ENCODE measurements around the gene HSF2.

GRCh38 chr6:122372647-122373046 lies 26.8 kb upstream of the HSF2 start:
- TF ChIP-seq ZNF263 (CRISPR knock-in tag; IDR thresholded peaks at IDR 0.05; ENCODE audit: low read depth) = no peak
- TF ChIP-seq CTCF (IDR thresholded peaks at IDR 0.05) = no peak
- TF ChIP-seq SMAD4 (CRISPR knock-in tag; IDR thresholded peaks at IDR 0.05) = no peak
- no peak for TF ChIP-seq MAX (CRISPR knock-in tag; IDR thresholded peaks at IDR 0.05)
- TF ChIP-seq FOXK1 (CRISPR knock-in tag; IDR thresholded peaks at IDR 0.05) = no peak
- no peak for TF ChIP-seq AFF4 (CRISPR knock-in tag; IDR thresholded peaks at IDR 0.05; ENCODE audit: borderline replicate concordance)
- no peak for TF ChIP-seq KAT7 (CRISPR knock-in tag; IDR thresholded peaks at IDR 0.05; ENCODE audit: borderline replicate concordance)
- TF ChIP-seq NFE2L1 (CRISPR knock-in tag; IDR thresholded peaks at IDR 0.05) = no peak
- TF ChIP-seq ZBTB21 (CRISPR knock-in tag; IDR thresholded peaks at IDR 0.05; ENCODE audit: borderline replicate concordance) = no peak
- TF ChIP-seq ZNF121 (CRISPR knock-in tag; IDR thresholded peaks at IDR 0.05) = no peak
- TF ChIP-seq ESRRA (CRISPR knock-in tag; IDR thresholded peaks at IDR 0.05; ENCODE audit: borderline replicate concordance) = no peak
